NCI-H1105 treated with DMSO at 0.1 percent for 48 hours (cell line): ENCODE results near the gene CUEDC1.

Source experiments
- DNase-seq: peaks from one replicate; lab custom pipeline; 2025; lab: John Stamatoyannopoulos, UW

CUEDC1 gene

DNA sequence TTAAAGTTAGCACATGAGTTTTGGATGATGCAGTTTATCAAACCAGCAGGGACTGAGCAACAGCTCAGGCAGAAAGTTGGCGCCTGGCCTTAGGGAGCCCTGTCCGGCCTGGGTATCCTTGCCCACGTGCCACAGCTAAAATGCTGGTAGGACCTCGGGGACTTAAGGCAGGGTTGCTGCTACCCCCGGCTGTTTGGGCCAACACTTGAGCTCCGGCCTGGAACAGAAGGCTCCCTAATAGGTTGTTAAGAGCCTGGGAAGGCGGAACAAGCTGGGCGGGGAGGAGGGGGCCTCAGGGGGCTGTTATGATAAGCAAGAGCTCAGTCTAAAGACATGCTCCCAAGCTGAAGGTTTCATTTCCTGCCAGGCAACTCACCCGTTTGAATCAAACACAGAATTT lies 39.7 kb downstream of the CUEDC1 start:
- no peak for DNase-seq

DNA sequence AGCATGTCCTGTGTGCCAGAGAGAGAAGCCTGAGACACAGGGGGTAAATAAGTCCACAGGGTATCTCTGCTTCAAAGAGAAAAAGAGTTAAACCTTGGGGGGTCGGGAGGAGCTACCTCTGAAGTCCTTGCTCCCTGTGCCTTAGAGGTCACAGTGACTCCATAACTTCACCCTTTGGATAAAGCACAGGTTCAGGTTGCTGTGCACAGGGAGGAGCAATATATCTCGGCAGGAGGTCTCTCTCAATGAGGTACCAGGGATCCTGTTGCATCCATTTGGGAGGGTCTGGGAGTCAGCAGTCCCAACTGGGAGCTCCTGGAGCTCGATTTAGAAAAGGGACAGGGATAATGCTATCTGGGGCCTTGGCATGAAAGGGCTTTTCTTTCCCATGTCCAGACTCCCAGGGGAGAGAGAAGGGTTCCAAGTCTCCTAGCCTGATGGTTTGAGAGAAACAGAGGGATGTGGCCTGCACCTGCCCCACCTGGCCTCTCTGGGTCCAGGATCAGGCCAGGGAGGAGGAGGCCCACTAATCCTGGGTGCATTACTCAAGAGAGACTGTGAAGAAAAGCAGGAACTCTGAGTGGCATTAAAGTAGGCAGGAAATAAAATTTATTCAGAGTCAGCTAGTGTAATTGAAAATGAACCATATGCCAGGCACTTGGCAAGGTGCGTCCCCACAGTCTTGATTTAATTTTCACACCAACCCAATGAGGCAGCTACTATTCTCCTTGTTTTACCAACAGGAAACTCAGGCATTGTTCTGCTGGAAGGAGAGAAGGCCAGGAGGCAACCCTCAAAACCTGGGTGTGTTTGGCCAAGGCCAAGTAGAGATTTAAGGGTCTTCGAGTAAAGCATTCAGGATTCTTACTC lies 40.7 kb downstream of the CUEDC1 start:
- no peak for DNase-seq

DNA sequence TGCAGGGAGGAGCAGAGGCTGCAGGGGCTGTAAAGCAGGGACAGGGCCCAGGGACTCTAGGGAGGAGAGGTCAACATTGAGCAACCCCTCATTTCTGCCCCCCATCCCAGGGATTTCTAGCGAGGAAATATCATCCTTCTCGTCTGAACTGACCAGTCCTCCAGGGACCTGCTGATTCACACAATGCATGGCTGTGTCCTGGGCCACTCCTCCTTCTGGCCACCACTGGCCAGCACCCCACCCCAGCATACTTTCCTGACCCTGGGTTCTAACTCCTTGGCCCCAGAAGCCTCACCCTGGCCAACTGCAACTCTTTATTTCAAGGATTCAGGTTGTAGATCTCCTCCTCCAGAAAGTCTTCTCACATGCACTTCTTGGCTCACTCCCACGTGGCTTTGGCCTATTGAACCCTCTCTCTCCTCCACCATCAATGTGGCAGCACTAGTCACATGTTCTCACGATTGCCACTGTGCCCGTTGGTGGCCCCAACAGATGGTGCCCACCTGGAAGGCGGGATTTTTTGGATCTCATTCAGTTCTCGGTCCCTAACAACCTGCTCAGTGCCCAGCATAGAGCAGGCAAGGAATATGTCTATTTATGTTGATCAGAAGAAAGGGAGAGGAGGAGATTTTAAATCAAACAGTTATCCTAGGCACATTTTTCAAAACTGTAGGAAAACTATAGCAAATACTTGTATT lies 41.5 kb downstream of the CUEDC1 start:
- no peak for DNase-seq

DNA sequence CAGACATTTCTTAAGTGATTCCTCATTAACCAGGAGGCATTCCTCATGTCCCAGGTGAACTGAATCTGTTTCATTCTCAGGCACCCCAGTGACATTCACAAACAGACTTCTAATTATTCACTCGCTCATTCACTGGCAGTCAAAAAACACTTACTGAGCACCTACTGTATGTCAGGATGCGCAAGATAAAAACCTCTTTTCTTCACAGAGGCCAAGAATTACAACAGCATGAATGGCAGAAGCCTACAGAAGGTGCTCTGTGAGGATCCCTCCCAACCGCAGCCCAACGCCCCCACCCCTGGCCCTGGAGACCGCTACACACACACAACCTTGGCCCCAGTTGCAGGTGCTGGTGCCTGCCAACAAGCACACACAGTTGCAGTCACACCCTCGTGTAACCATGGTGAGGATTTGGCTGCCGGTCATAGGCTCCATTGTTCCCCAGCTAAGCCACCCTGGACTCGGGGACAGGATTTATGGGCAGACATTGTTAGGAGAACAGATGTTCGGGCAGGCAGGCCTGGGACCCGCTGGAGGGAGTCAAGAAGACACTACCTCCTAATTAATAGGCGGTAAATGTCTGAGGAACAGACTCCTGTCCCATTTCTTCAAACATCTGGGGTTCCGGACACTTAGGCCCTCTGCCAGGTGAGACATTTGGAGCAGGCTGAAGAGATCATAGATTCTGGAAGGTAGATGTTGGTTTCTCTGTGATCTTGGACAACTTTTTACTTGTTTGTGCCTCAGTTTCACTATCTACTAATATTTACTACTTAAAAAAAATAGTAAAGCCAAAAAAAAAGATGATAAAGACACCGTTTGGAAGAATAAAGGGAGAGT lies 43.2 kb downstream of the CUEDC1 start:
- peak; percentile 94 for DNase-seq

DNA sequence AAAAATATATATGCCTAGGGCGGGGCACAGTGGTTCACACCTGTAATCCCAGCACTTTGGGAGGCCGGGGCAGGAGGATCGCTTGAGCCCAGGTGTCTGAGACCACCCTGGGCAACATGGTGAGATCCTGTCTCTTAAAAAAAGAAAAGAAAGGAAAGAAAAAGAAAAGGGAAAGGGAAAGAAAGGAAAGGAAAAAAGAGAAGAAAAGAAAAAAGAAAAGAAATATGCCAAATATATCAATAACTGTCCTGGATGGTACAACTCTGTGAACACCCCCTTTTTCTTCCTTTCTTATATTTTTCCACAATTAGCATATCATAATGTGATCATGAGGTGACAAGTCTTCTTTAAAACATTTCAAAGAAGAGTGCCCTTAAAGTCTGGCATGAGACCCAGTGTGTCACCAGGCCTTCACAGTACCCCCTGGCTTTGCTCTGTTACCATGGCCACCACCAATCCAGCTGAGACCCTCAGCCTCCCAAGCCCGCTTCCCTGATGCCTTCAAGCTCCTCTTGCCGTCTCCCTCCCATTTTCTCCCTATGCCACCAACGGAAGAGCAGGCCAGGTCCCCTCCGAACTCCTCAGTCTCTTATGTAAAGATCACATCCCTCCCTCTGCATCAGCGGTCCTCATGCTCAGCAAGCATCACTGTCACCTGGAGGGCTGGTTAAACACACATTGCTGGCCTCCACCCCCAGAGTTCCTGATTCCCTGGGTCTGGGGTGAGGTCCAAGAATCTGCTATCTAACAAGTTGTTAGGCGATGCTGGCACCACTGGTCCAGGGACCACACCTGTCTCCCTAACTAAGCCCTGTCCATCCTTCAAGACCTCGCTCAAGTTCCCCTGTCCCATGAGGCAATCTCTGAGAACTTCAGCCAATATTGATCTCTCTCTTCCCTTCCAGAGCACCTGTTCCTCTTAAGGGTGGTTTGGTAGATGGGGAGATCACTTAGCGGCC lies 44.5 kb downstream of the CUEDC1 start:
- DNase-seq: no peak

DNA sequence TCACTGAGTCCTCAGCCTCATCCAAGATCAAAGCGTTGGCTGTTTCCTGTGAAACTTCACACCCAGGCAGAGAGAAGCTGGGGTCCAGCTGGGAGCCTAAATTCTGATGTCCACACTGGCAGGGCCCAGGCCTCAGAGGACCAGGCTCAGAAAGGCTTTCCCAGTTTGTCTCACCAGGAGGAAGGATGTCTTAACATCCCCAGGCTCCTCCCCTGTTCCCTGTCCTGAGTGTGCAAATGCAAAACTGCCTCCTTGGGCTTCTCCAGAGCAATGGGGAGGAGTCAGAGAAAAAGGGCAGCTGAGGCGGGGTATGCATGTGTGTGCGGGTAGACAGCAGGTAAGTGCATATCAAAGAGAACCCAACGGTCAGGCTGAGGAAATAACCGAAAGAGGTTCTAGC lies 45.7 kb downstream of the CUEDC1 start:
- no peak for DNase-seq

DNA sequence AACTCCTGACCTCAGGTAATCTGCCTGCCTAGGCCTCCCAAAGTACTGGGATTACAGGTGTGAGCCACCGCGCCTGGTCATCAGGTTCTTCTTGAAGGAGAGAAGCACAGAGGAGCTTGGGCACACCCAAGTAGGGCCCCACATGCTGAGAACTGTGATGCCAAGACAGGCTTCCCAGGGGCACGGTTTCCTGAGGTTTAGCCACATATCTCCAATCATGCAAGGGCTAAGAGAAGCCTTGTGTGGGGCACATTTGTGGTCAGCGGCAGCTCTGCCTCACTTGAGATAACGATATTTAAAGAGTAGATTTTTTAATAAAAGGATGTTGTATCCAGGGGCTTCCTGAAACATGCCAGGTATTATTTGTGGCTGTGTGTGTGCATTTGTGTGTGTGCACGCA lies 46.9 kb downstream of the CUEDC1 start:
- no peak for DNase-seq

DNA sequence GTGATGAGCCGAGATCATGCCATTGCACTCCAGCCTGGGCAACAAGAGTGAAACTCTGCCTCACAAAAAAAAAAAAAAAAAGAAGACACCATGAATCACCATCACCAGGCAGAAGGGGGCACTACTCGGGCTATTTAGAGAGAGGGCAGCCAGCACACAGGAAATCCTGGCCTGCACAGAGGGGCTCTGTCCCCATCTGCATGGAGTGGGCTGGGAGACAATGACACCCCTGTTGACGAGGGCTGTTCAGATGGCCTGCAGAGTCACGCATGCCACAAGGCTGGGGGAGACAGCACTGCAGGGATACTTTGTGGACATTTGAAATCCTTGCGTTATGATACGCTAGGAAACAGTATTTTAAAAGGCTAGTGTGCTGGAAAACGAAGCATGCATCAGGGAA lies 48.3 kb downstream of the CUEDC1 start:
- DNase-seq: no peak

DNA sequence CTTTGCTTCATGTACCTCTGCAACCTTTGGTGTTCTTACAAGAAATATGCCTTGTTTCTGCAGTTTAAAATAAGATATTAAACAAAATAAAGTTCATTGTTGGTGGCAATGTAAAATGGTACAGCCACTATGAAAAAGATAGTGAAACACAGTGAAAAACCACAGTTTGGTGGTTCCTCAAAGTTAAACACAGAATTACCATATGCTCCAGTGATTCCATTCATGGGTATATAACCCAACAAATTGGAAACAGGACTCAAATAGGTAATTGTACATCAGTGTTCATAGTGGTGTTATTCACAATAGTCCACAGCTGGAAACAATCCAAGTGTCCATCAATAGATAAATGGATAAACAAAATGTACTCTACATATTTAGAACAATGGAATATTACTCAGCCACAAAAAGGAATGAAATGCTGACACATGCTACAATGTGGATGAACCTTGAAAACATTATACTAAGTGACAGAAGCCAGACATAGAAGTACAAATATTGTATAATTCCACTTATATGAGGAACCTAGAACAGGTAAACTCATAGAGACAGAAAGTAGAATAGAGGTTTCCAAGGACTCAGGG lies 49.2 kb downstream of the CUEDC1 start:
- DNase-seq: no peak

DNA sequence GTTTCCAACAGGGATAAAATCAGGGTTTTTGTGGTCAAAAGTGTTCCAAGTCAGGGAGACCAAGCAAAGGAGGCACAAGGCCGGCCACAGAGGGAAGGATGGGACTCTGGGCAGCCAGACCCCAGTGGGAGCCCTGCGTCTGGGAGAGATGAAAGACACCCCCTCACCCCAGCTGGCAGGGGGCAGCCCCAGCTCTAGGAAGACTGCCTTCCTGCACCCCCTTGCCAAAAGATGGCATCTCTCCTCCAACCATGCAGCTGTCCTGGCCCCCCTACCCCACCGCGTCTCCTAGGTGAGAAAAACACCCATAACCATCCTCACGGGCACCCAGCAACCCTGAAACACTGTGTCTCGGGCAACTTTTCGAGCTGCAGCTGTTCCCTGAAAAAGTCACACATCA lies 51.3 kb downstream of the CUEDC1 start:
- no peak for DNase-seq

DNA sequence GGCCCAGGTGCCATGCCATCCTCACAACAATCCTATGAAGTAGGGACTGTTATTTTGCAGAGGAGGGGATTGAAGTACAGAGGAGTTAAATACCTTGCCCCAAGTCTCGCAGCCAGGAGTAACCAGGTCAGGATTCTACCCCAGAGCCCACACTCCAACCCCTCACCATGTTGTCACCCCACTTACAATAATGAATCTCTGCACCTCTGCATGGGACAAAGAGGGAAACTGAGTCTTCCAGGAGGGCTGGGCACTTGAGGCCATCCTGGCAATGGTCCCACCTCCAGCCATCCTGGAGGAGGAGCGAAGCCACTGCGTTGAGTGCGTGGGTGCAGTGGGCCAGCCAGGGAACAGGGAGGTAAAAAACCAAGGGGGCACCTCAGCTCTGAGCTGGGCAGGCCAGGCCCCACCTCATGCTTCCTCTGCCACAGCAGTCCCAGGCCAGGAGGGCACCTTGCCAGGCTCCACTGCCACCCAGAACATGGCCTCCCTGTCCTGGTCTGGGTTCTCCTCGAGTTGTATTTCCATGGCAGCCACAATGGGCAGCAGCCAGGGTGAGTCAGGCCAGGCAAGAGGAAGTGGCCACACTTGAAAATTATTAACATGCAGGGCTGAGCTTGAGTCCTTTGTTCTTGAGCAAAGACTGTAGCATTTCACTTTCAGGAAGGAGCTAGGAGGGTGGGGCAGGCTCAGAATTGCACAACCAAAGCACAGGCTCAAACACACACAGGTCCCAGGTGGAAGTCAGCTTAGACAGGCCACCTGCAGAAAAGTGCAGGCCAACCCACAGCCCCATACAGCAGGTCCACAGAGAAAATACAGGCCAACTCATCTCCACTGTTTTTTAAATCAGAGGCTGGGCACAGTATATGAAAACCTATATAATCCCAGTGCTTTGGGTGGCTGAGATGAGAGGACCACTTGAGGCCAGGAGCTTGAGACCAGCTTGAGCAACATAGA lies 52.1 kb downstream of the CUEDC1 start:
- DNase-seq: peak; percentile 34

DNA sequence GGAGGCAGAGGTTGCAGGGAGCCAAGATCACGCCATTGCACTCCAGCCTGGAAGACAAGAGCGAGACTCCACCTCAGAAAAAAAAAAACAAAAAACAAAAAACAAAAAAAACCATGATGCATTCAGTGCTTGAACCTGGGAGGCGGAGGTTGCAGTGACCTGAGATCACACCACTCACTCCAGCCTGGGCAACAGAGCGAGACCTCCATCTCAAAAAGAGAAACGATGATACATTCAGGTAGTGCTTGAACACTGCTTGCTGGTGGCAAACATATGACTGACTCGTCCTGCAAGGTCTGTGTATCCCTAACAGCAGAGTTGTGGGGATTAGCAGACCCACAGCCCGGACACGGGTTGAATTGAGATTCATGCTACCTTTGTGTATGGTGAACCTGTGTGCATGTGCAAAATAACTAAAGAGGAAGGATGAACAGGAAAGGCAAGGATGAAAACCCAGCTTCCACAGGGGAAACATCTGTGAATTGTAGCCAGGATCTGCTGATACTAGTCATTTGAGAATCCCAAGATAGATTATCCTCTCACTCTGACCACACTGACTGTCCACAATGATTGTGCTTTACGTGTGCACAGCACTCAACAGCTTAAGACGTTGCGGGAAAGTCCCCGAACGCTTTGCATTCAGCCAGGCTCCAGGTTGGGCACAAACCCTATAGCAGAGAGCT lies 53.0 kb downstream of the CUEDC1 start:
- DNase-seq: no peak

DNA sequence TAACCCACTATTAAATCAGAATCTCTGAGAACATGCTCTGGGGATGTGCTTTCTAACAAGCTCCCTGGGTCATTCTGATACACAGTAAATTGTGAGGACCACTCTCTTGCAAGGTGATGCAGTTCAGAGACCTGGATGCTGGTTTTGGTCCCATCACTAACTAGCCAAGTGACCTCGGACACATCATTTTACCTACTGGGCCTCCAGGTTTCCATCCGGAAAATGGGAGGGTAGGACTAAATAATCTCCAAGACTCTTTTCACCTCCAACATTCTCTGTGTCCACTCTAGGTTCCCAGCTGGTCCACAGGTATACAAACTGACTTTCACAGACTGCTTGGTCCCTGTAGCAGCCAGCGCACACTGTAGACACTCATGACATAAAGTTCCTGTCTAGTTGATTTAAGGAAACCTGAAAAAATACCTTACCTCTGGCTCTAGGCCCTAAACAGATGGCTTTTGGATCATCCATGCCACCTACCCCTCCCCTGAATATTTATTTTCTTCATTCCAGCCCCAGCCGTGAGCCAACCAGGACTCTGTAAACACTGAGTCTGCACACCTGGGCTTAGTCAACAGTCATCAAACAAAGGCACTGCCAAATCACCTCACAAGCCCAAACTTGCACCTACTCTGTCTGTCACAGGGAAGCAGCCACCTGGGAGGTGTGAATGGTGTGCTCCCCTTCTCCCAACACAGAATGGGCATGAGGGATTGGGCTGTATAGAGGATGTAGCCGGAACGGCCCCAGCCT lies 54.0 kb downstream of the CUEDC1 start:
- peak; percentile 97 for DNase-seq

DNA sequence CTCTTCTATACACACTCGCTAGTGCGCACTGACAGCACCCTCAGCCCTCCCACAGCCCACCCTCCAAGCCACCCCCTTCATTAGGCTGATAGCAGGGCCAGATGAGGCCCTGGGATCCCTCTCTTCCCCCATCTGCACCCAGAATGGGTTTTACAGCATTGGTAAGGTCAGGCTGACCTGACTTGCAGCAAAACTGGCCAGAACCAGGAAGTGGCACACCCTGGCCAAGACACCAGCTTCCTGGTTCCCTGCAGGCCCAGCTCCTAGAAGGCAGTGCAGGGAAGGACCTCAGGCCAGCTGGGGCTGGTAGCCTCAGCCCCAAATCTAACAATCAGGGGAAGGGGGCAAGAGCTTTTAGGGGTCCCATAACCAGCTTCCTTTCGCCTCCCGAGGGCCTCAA lies 55.4 kb downstream of the CUEDC1 start:
- no peak for DNase-seq

DNA sequence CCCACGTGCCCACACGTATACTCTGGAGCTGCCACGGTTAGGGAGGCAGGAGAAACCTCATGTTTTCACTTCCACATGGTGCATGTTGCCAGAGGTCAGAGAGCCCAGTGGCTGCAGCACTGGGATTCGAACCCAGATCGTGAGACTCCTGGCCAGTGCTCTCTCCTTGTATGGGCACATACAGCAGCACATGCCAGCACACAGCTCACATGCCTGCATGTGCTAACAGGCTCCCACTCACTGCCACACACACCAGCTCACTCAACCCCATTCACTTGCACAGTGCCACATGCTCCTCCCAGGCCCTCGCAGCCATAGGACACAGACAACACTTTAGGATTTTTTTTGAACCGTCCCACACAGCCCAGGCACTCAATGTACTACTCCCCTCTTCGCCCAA lies 55.8 kb downstream of the CUEDC1 start:
- no peak for DNase-seq

DNA sequence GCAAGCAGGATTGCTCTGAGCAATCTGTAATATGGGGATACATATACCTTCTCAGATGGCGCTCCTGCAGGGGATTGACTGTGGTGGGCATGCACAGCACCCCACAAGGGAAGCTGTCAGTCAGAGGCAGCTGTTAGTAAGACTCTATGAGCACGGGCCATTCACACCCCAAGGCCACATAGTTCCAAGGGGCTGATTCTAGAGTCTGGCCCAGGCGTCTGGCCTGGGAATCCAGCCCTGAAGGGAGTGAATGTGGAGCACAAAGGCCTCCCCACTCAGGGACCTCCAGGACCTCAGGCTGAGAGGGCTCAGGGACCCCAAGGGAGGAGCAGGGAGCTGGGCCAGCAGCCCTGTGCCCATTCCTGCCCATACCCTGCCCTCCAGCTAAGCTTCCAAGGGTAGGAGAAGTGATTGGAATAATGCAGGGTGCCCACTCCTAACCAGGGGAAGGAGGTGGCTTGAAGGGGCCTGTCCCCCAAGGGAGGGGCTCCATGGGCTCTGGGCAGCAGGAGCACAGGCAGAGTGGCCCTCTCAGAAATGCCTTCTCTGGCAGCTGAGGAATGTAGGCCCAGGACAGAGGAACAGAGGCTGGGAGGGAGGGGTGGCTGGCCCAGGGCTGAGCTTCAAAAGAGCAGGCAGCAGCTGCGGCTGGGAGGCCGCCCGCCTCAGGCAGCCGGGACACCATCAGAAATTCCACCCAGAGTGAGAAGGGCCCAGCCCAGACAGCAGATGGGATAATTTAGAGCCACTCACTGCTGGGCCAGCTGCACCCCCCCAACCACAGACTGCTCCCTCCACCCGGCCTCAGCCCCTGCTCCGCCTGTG lies 56.5 kb downstream of the CUEDC1 start:
- DNase-seq: no peak

DNA sequence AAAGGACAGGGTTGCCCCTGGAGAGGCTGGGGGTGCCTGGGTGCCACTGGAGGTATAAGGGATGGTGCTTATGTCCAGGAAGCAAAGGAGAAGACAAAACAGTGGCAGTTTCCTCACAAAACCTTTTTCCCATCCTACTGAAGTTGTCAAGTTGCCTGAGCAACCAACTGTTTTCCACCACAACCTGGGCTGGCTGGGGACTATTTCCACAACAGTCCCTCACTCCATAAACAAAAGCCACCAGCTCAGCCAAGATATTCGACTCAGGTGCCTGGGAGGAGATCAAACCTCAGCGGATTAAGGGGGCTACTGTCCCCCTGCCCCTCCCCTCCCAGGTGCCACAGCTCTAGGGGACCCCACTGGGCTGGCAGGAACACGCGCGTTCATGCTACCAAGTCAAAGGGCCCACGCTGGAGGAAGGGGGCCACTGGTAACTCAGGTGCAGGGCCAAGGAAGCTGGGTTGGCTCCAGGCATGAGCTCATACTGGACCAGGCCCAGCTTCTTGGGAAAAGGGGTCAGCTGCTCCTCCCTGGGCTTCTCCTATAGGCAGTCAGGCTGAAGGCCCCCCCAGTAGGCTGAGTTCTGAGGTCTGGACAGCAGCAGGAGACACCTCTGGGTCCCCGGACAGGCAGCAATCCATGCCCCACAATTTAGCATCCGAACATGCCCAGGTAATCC lies 59.7 kb downstream of the CUEDC1 start:
- DNase-seq: no peak
